Measurements from ENCODE around the gene C14orf93.

The C14orf93 gene

GRCh38 chr14:23045419-23046357 is 35.7 kb upstream of the C14orf93 start:
- peak; percentile 55 for DNase-seq (ENCODE audit: low spot score)

- no peak for DNase-seq (ENCODE audit: low spot score)
These were observed 34.9 kb upstream of the C14orf93 start for GRCh38 chr14:23044840-23045239.

- DNase-seq (ENCODE audit: low spot score) = no peak
These were observed 33.8 kb upstream of the C14orf93 start for GRCh38 chr14:23043754-23044153.

- no peak for DNase-seq (ENCODE audit: low spot score)
These were observed 33.2 kb upstream of the C14orf93 start for GRCh38 chr14:23043145-23043544.

GRCh38 chr14:23042162-23042965 is 32.4 kb upstream of the C14orf93 start, which contains the start of gene PSMB11:
Gene PSMB11 (plus strand): TSS chr14:23042212. CDS start chr14:23042226, 14 bp downstream.
- DNase-seq (ENCODE audit: low spot score) = no peak

- no peak for DNase-seq (ENCODE audit: low spot score)
These were observed 31.8 kb upstream of the C14orf93 start for GRCh38 chr14:23041729-23042128.

- DNase-seq (ENCODE audit: low spot score) = no peak
These were observed 30.2 kb upstream of the C14orf93 start for GRCh38 chr14:23040100-23040499.

- DNase-seq (ENCODE audit: low spot score) = no peak
These were observed 25.6 kb upstream of the C14orf93 start for GRCh38 chr14:23035303-23036144.

GRCh38 chr14:23034498-23035302 is 24.8 kb upstream of the C14orf93 start, which contains the start of gene PSMB5:
Gene PSMB5 (minus strand): TSS chr14:23034900. CDS start chr14:23034881, 19 bp downstream.
- peak; percentile 95 for DNase-seq (ENCODE audit: low spot score)

- no peak for DNase-seq (ENCODE audit: low spot score)
These were observed 24.0 kb upstream of the C14orf93 start for GRCh38 chr14:23033801-23034497.

GRCh38 chr14:23033251-23033727 is 23.3 kb upstream of the C14orf93 start:
- no peak for DNase-seq (ENCODE audit: low spot score)

GRCh38 chr14:23030936-23031335 is 21.0 kb upstream of the C14orf93 start:
- DNase-seq (ENCODE audit: low spot score) = no peak

GRCh38 chr14:23028799-23029198 is 18.9 kb upstream of the C14orf93 start:
- no peak for DNase-seq (ENCODE audit: low spot score)

GRCh38 chr14:23025151-23025814 is 15.3 kb upstream of the C14orf93 start:
- no peak for DNase-seq (ENCODE audit: low spot score)

GRCh38 chr14:23024612-23025075 is 14.7 kb upstream of the C14orf93 start:
- DNase-seq (ENCODE audit: low spot score) = no peak

- DNase-seq (ENCODE audit: low spot score) = no peak
These were observed 13.8 kb upstream of the C14orf93 start for GRCh38 chr14:23023795-23024152.

- DNase-seq (ENCODE audit: low spot score) = no peak
These were observed 13.3 kb upstream of the C14orf93 start for GRCh38 chr14:23023022-23023794.

GRCh38 chr14:23021889-23022442 is 12.0 kb upstream of the C14orf93 start:
- no peak for DNase-seq (ENCODE audit: low spot score)

All from kidney capillary endothelial cell (primary cell).